DOHH2 (cell line): Measurements from ENCODE around the gene GRID1.
"Not testable (repeated sequence)": the region's sequence is repeated elsewhere in the genome, so short reads cannot be mapped to it uniquely, and the experiment has no call there.

ENCODE experiments used
- H3F3A ChIP-seq: fragments of 200-600 bp; sonication (generic), shearing (Covaris generic); 2 replicates; pipeline ENCODE4 v1.6.0; 2016; ENCODE audit warnings: antibody characterized with exemption, mild to moderate bottlenecking; ENCODE audit not compliant: control insufficient read depth, insufficient read depth
- H3K27ac ChIP-seq: fragments of 200-600 bp; sonication (generic); 2 replicates; pipeline ENCODE4 v1.5.1; 2014; ENCODE audit warnings: low read depth, mild to moderate bottlenecking, low read length, moderate library complexity
- H3K27me3 ChIP-seq: fragments of 200-600 bp; sonication (generic); 2 replicates; pipeline ENCODE4 v1.6.1; 2014; ENCODE audit warnings: mild to moderate bottlenecking, low read length, mixed read lengths; ENCODE audit not compliant: control insufficient read depth
- H3K36me3 ChIP-seq: fragments of 200-600 bp; sonication (generic); 2 replicates; pipeline ENCODE4 v1.6.1; 2014; ENCODE audit warnings: mild to moderate bottlenecking, low read length, moderate library complexity, mixed read lengths; ENCODE audit not compliant: control insufficient read depth
- H3K4me1 ChIP-seq: fragments of 200-600 bp; sonication (generic); 2 replicates; pipeline ENCODE4 v1.6.1; 2014; ENCODE audit warnings: mild to moderate bottlenecking, low read length, mixed read lengths; ENCODE audit not compliant: control insufficient read depth
- H3K4me2 ChIP-seq: fragments of 200-600 bp; sonication (generic); 2 replicates; pipeline ENCODE4 v1.6.0; 2014; ENCODE audit warnings: mild to moderate bottlenecking, low read length, moderate library complexity
- H3K4me3 ChIP-seq: fragments of 200-600 bp; sonication (generic); 2 replicates; pipeline ENCODE4 v1.5.1; 2014; ENCODE audit warnings: mild to moderate bottlenecking, low read length, mixed read lengths
- H3K79me2 ChIP-seq: fragments of 200-600 bp; sonication (generic); 2 replicates; pipeline ENCODE4 v1.6.1; 2014; ENCODE audit warnings: mild to moderate bottlenecking, low read length, mixed read lengths; ENCODE audit not compliant: control insufficient read depth
- H3K9me2 ChIP-seq: fragments of 200-600 bp; sonication (generic); replicated peaks from 2 replicates; pipeline ENCODE4 v1.6.1; 2014; ENCODE audit warnings: mild to moderate bottlenecking, low read length, mixed read lengths; ENCODE audit not compliant: control insufficient read depth
- H3K9me3 ChIP-seq: fragments of 200-600 bp; sonication (generic); 2 replicates; pipeline ENCODE4 v1.6.1; 2014; ENCODE audit warnings: antibody characterized with exemption, low read length, mixed read lengths; ENCODE audit not compliant: control insufficient read depth, insufficient read depth
- H4K20me1 ChIP-seq: fragments of 200-600 bp; sonication (generic); 2 replicates; pipeline ENCODE4 v1.6.0; 2014; ENCODE audit warnings: low read depth, mild to moderate bottlenecking, antibody characterized with exemption, low read length, moderate library complexity; ENCODE audit not compliant: control insufficient read depth, insufficient read depth
- EZH2phosphoT487 ChIP-seq: fragments of 200-600 bp; sonication (generic); IDR thresholded peaks from 2 replicates; pipeline ENCODE4 v1.6.1; 2017; ENCODE audit warnings: borderline replicate concordance, mild to moderate bottlenecking, antibody characterized with exemption, low read length, moderate library complexity, mixed read lengths
- TF ChIP-seq, protein P1 (sequence below): fragments of 200-600 bp; sonication (generic); IDR thresholded peaks from one replicate; pipeline ENCODE4 v1.5.1; 2014; ENCODE audit warnings: antibody characterized with exemption, mild to moderate bottlenecking, low read depth, low read length; ENCODE audit not compliant: poor library complexity, severe bottlenecking

GRID1 gene

DNA sequence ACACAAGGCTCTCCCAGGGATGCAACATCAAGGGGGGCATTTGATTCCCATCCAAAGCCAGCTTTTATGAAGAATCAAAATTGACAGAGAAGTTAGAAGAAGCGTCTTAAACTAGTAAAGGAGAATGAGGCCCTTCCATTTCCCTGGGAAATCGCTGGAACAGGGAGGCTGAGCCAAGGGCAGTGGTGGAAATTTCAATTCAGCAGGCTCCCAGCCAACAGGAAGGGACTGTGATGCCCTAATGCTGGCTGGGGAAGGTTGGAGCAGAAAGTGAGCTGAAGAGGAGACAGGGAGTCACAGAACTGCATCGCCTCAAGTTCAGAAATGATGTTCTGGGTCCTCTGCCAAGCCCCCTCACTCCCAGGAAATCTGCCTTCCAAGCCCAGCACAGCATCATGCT is 517.3 kb downstream of the GRID1 start:
- TF ChIP-seq, protein P1, sequence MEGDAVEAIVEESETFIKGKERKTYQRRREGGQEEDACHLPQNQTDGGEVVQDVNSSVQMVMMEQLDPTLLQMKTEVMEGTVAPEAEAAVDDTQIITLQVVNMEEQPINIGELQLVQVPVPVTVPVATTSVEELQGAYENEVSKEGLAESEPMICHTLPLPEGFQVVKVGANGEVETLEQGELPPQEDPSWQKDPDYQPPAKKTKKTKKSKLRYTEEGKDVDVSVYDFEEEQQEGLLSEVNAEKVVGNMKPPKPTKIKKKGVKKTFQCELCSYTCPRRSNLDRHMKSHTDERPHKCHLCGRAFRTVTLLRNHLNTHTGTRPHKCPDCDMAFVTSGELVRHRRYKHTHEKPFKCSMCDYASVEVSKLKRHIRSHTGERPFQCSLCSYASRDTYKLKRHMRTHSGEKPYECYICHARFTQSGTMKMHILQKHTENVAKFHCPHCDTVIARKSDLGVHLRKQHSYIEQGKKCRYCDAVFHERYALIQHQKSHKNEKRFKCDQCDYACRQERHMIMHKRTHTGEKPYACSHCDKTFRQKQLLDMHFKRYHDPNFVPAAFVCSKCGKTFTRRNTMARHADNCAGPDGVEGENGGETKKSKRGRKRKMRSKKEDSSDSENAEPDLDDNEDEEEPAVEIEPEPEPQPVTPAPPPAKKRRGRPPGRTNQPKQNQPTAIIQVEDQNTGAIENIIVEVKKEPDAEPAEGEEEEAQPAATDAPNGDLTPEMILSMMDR: no peak
- no peak for TF ChIP-seq EZH2phosphoT487
- H3F3A ChIP-seq: no peaks in the 10 kb centered on the region
- no peak overlapping the region for H3K27ac ChIP-seq

DNA sequence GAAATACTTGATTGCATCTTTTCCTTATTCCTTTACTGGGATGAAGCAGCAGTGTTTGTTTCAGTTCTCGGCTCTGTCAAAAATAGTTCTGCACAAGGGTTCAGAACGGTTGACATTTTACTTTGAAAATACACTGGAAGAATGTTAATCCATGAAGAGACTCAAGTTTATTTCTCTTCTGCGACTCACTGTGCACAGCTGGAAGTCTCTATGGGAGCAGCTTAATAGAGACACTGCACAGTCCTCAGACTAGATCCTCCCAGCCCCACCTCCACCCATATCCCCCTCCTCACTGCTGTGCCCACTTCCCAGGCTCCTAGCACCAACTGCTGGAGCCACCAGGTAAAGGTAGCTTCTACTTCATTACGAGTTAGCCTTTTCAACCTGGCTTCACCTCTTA is 517.8 kb downstream of the GRID1 start:
- Histone ChIP-seq H3K9me2 (no peaks in the 10 kb centered on the region), H3K36me3 (no peaks in the 10 kb centered on the region), H3K79me2 (no peaks in the 10 kb centered on the region), H3K9me3 (no peaks in the 10 kb centered on the region), H3F3A (no peaks in the 10 kb centered on the region), H3K27me3 (no peaks in the 10 kb centered on the region), H3K27ac (no peak overlapping the region), H4K20me1 (no peaks in the 10 kb centered on the region), H3K4me2 (no peak overlapping the region), H3K4me3 (no peak overlapping the region), H3K4me1 (no peaks in the 10 kb centered on the region)
- TF ChIP-seq, protein P1: no peak
- TF ChIP-seq EZH2phosphoT487: no peak

More for the DNA sequence above, 517.3 kb downstream of the GRID1 start:
- Histone ChIP-seq H3K36me3 (no peaks in the 10 kb centered on the region), H3K4me2 (no peak overlapping the region), H3K27me3 (no peaks in the 10 kb centered on the region), H3K79me2 (no peaks in the 10 kb centered on the region), H4K20me1 (no peaks in the 10 kb centered on the region), H3K9me2 (no peaks in the 10 kb centered on the region), H3K4me1 (no peaks in the 10 kb centered on the region), H3K4me3 (no peak overlapping the region), H3K9me3 (no peaks in the 10 kb centered on the region)

DNA sequence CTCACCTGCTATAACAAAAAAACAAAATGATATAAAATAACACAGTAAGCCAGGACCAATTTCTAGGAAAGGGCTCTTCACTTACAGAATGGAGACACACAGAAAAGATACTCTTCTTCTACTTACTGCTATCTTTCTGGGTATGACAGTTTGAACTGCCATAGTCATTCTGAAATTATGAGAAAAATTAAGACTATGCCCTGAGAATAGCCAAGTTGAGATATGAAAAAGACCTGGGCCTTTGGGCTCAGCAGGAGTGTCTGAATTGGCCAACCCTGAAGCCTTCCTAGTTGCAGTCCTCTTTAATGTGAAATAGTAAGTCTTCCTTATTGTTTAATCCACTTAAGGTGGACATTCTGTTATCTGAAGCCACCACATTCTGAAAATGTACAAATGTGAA is 519.5 kb downstream of the GRID1 start:
- no peak overlapping the region for H3K4me2 ChIP-seq
- no peak for TF ChIP-seq EZH2phosphoT487
- TF ChIP-seq, protein P1: no peak
- H3K79me2 ChIP-seq: no peaks in the 10 kb centered on the region
- H3F3A ChIP-seq: no peaks in the 10 kb centered on the region
- no peak overlapping the region for H3K4me3 ChIP-seq
- H3K4me1 ChIP-seq: no peaks in the 10 kb centered on the region
- H3K9me3 ChIP-seq: no peaks in the 10 kb centered on the region
- no peaks in the 10 kb centered on the region for H4K20me1 ChIP-seq
- H3K36me3 ChIP-seq: no peaks in the 10 kb centered on the region
- no peaks in the 10 kb centered on the region for H3K27me3 ChIP-seq
- H3K9me2 ChIP-seq: no peaks in the 10 kb centered on the region
- H3K27ac ChIP-seq: no peak overlapping the region

DNA sequence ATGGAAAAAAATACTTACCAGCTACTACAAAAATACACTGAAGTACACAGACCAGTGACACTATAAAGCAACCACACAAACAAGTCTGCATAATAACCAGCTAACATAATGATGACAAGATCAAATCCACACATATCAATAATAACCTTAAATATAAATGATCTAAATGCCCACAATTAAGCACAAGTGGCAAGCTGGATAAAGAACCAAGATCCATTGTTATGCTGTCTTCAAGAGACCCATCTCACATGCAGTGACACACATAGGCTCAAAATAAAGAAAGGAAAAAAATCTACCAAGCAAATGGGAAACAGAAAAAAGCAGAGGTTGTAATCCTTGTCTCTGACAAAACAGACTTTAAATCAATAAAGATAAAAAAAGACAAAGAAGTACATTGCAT is 527.9 kb downstream of the GRID1 start:
- not testable (repeated sequence) for H3K9me2 ChIP-seq, H3K9me3 ChIP-seq, H3K4me1 ChIP-seq

More for the DNA sequence above, 527.9 kb downstream of the GRID1 start:
- not testable (repeated sequence) for H3K79me2 ChIP-seq, H3F3A ChIP-seq, H3K27ac ChIP-seq, H4K20me1 ChIP-seq, H3K4me2 ChIP-seq, H3K27me3 ChIP-seq, H3K4me3 ChIP-seq, H3K36me3 ChIP-seq
